Epithelial cell of esophagus (primary cell): Measurements from ENCODE around the gene FOSB.
"Not testable (repeated sequence)": the region's sequence is repeated elsewhere in the genome, so short reads cannot be mapped to it uniquely, and the experiment has no call there.

Source experiments
- DNase-seq: peaks from one replicate; pipeline ENCODE4 v3.0.0; 2010; ENCODE audit warnings: low read depth
- H3K4me3 ChIP-seq: 2 replicates; pipeline ENCODE4 v1.5.1; 2011; ENCODE audit warnings: mild to moderate bottlenecking, low read length, control low read depth
- TF ChIP-seq, protein P1 (sequence below): IDR thresholded peaks from 2 replicates; pipeline ENCODE4 v1.5.1; 2011; ENCODE audit warnings: low read depth, mild to moderate bottlenecking, low read length, control low read depth, inconsistent platforms; ENCODE audit not compliant: insufficient read depth; ENCODE audit errors: missing control alignments

The FOSB gene

GRCh38 chr19:45423033-45423588 is 44.7 kb upstream of the FOSB start:
- TF ChIP-seq, protein P1, sequence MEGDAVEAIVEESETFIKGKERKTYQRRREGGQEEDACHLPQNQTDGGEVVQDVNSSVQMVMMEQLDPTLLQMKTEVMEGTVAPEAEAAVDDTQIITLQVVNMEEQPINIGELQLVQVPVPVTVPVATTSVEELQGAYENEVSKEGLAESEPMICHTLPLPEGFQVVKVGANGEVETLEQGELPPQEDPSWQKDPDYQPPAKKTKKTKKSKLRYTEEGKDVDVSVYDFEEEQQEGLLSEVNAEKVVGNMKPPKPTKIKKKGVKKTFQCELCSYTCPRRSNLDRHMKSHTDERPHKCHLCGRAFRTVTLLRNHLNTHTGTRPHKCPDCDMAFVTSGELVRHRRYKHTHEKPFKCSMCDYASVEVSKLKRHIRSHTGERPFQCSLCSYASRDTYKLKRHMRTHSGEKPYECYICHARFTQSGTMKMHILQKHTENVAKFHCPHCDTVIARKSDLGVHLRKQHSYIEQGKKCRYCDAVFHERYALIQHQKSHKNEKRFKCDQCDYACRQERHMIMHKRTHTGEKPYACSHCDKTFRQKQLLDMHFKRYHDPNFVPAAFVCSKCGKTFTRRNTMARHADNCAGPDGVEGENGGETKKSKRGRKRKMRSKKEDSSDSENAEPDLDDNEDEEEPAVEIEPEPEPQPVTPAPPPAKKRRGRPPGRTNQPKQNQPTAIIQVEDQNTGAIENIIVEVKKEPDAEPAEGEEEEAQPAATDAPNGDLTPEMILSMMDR, result no peak
- peak overlapping the region; percentile 75 for H3K4me3 ChIP-seq
- no peak for DNase-seq

- DNase-seq, result peak; percentile 99
- TF ChIP-seq, protein P1, result no peak
Observed at GRCh38 chr19:45423589-45424190, 44.1 kb upstream of the FOSB start, which contains the start of gene ERCC1. TSS of gene ERCC1 (minus strand) at chr19:45423917. CDS start at chr19:45423374, 543 bp downstream.

GRCh38 chr19:45424191-45425058 is 43.4 kb upstream of the FOSB start:
- TF ChIP-seq, protein P1, result no peak
- peak; percentile 96 for DNase-seq
- H3K4me3 ChIP-seq, result peak overlapping the region; percentile 75

More at GRCh38 chr19:45423589-45424190, 44.1 kb upstream of the FOSB start, which contains the start of gene ERCC1:
- peak within 1 kb of the TSS; percentile 75 for H3K4me3 ChIP-seq

DNA sequence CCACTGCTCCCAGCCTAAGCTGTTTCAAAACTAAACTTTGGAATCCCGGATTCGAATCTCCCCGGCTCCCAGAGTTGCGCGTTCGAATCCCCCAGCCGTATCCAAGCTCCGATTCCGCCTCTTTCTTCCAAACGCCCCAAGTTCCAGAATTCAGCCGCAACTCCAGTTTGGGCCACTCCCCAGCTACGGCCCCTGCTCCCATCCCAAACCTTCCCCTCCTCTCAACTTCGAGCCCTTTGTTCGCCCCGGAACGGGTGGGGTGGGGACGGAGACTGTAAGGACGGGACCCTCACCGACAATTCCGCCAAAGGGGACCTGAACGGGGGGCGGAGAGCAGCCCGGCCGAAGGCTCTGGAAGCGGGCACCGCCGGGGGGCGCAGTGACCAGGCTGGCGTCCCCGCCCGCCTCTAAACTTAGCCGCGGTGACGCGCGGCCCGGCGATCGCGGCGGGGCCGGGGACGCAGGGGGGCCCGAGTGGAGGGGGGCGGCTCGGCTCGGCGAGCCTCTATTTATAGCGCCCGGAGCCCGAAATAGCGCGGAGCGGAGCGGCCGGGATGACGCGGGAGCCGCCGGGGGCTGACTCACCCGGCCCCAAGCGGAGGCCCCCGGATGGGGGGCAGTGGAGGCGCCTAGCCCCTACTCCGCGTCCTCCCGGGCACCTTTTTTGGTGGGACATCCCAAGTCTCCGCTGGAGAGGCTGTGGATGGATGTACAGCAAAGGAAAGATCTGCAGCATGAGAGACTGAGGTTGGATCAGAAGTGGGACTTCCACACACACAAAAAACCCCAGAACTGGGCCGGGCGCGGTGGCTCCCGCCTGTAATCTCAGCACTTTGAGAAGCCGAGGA is 39.2 kb upstream of the FOSB start:
- DNase-seq, result no peak
- TF ChIP-seq, protein P1, result peak; percentile 14
- H3K4me3 ChIP-seq, result peak overlapping the region; percentile 50

GRCh38 chr19:45429896-45430295 is 37.9 kb upstream of the FOSB start:
- H3K4me3 ChIP-seq, DNase-seq: not testable (repeated sequence)

GRCh38 chr19:45431008-45431407 is 36.8 kb upstream of the FOSB start:
- not testable (repeated sequence) for DNase-seq, H3K4me3 ChIP-seq

DNA sequence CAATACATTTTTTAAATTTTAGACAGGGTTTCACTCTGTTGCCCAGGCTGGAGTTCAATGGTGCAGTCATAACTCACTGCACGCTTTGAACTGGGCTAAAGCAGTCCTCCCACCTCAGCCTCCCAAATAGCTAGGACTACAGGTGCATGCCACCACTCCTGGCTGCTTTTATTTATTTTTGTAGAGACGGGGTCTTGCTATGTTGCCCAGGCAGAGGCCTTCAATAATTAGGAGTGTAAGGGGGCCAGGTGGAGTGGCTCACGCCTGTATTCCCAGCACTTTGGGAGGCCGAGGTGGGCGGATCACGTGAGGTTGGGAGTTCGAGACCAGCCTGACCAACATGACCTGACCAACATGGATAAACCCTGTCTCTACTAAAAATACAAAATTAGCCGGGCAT is 35.3 kb upstream of the FOSB start:
- not testable (repeated sequence) for DNase-seq, H3K4me3 ChIP-seq

GRCh38 chr19:45437328-45437727 is 30.5 kb upstream of the FOSB start:
- H3K4me3 ChIP-seq, result no peak overlapping the region
- no peak for DNase-seq
- TF ChIP-seq, protein P1, result no peak
